HG02642 (cell line): ENCODE results near the gene IQGAP1.
"Not testable (repeated sequence)": the region's sequence is repeated elsewhere in the genome, so short reads cannot be mapped to it uniquely, and the experiment has no call there.

Experiments used
- ATAC-seq: cut with Tn5 transposase; IDR thresholded peaks from one replicate; pipeline ENCODE4 v1.9.1; 2021; ENCODE audit warnings: mild to moderate bottlenecking; ENCODE audit not compliant: unreplicated experiment, poor library complexity

Gene IQGAP1

GRCh38 chr15:90478846-90479481, 90.9 kb downstream of the IQGAP1 start:
- ATAC-seq: no peak

GRCh38 chr15:90479656-90480055, 91.6 kb downstream of the IQGAP1 start:
- ATAC-seq: no peak

- ATAC-seq: no peak
Observed at GRCh38 chr15:90481023-90481422, 93.0 kb downstream of the IQGAP1 start.

- ATAC-seq: no peak
Observed at GRCh38 chr15:90482124-90483011, 94.3 kb downstream of the IQGAP1 start.

- ATAC-seq: no peak
Observed at GRCh38 chr15:90483012-90483307, 94.9 kb downstream of the IQGAP1 start.

GRCh38 chr15:90483637-90484036, 95.6 kb downstream of the IQGAP1 start:
- no peak for ATAC-seq

- no peak for ATAC-seq
Observed at GRCh38 chr15:90487186-90487585, 99.1 kb downstream of the IQGAP1 start.

GRCh38 chr15:90489514-90489913, 101.5 kb downstream of the IQGAP1 start:
- ATAC-seq: no peak

- ATAC-seq: no peak
Observed at GRCh38 chr15:90489944-90490343, 101.9 kb downstream of the IQGAP1 start.

GRCh38 chr15:90493647-90494046, 105.6 kb downstream of the IQGAP1 start:
- no peak for ATAC-seq

- ATAC-seq: no peak
Observed at GRCh38 chr15:90495067-90495466, 107.0 kb downstream of the IQGAP1 start.

GRCh38 chr15:90496791-90497190, 108.7 kb downstream of the IQGAP1 start:
- no peak for ATAC-seq

GRCh38 chr15:90497376-90497775, 109.3 kb downstream of the IQGAP1 start:
- no peak for ATAC-seq

- ATAC-seq: no peak
Observed at GRCh38 chr15:90497912-90498311, 109.9 kb downstream of the IQGAP1 start.

GRCh38 chr15:90500171-90500570, 112.1 kb downstream of the IQGAP1 start:
- ATAC-seq: no peak

- no peak for ATAC-seq
Observed at GRCh38 chr15:90501898-90502297, 113.9 kb downstream of the IQGAP1 start.

- not testable (repeated sequence) for ATAC-seq
Observed at GRCh38 chr15:90510781-90511180, 122.7 kb downstream of the IQGAP1 start.

- not testable (repeated sequence) for ATAC-seq
Observed at GRCh38 chr15:90511211-90511618, 123.2 kb downstream of the IQGAP1 start.

GRCh38 chr15:90512276-90512675, 124.2 kb downstream of the IQGAP1 start:
- ATAC-seq: no peak

- no peak for ATAC-seq
Observed at GRCh38 chr15:90512981-90513380, 124.9 kb downstream of the IQGAP1 start.

- no peak for ATAC-seq
Observed at GRCh38 chr15:90513448-90513847, 125.4 kb downstream of the IQGAP1 start.

GRCh38 chr15:90513893-90514292, 125.9 kb downstream of the IQGAP1 start:
- ATAC-seq: not testable (repeated sequence)
